ENCODE data around the gene CYP46A1. TPM values are rescaled to one million over a fixed set of nuclear protein-coding genes. Genes with fewer than 3 reads are reported as not detected.

Gene CYP46A1
- total RNA-seq, 1 experiment from 2014 or later: 0.59 TPM

DNA sequence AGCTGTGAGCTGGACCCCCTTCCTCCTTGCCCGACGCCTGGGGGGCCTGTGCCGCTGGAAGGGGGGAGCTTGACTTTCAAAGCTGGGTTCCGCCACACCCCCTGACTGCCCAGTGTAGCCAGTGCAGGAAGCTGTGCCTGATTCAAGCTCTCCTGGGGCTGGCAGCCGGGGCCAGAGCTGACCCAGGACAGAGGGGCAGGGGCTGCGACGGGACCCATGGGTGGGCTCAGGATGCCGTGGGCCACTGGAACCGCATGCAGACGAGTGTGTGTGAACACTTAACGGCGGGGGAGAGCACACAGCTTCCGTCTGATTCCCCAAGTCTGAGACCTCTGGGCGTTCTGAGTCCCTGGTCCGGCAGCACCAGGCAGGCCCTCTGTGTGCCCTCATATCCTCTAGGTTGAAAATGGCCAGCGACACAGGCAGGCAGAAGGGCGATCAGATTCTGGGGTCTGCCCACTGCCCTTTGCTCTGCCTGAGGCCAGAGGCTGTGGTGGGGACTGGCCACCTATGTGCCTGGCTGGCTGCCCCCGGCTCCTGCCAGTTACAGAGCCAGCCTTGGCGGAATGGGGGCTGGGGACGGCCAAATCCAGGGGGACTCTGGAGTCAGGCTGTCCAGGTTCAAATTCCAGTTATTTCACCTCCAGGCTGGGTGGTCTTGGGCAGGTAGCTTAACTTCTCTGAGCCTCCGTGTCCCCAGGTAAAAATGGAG lies 54.0 kb downstream of the CYP46A1 start:
- Histone ChIP-seq H3K18ac (ENCODE audit: insufficient read length, low read depth, low read length) (no peak overlapping the region), H3K4me2 (ENCODE audit: insufficient read depth, insufficient read length, low read length) (no peak overlapping the region), H4K91ac (ENCODE audit: insufficient read length, low read depth, low read length) (no peak overlapping the region), H3K4me1 (ENCODE audit: insufficient read depth, low read length) (no peaks in the 10 kb centered on the region), H4K5ac (ENCODE audit: insufficient read length, low read depth, low read length) (no peak overlapping the region), H3K27me3 (ENCODE audit: insufficient read depth, low read length) (no peaks in the 10 kb centered on the region), H3K4ac (ENCODE audit: low read depth, low read length) (no peak overlapping the region), H3K56ac (ENCODE audit: insufficient read length, low read depth, low read length) (no peak overlapping the region), H3K23me2 (ENCODE audit: insufficient read length, low read depth, low read length, poor library complexity, severe bottlenecking) (no peaks in the 10 kb centered on the region), H3K9me3 (ENCODE audit: control insufficient read depth, low read depth, low read length) (no peaks in the 10 kb centered on the region), H2BK5ac (ENCODE audit: insufficient read length, low read length) (no peak overlapping the region), H2AK5ac (ENCODE audit: insufficient read length, low read length) (no peak overlapping the region), H2BK20ac (ENCODE audit: low read depth, low read length, poor library complexity, severe bottlenecking) (no peak overlapping the region), H3K79me2 (ENCODE audit: insufficient read depth, low read length) (no peaks in the 10 kb centered on the region), H2BK15ac (ENCODE audit: low read depth, low read length) (no peak overlapping the region), H3K27ac (ENCODE audit: insufficient read length, low read depth, low read length) (no peak overlapping the region), H3K14ac (ENCODE audit: insufficient read depth, low read length) (no peak overlapping the region), H2AFZ (ENCODE audit: low read length) (no peak overlapping the region), H3K79me1 (ENCODE audit: insufficient read depth, low read depth, low read length, poor library complexity, severe bottlenecking) (no peaks in the 10 kb centered on the region), H3T11ph (ENCODE audit: low read length) (no peak overlapping the region), H3K9ac (ENCODE audit: extremely low read depth, insufficient read length, low read length) (no peak overlapping the region), H4K20me1 (ENCODE audit: control insufficient read depth, insufficient read depth, insufficient read length) (no peaks in the 10 kb centered on the region), H2BK120ac (ENCODE audit: low read depth, low read length, poor library complexity, severe bottlenecking) (no peak overlapping the region), H2BK12ac (ENCODE audit: insufficient read length, low read depth, low read length) (no peak overlapping the region), H3K23ac (ENCODE audit: insufficient read length, low read depth, low read length) (no peak overlapping the region), H4K8ac (replicated peaks; ENCODE audit: insufficient read length, low read depth, low read length) (no peak overlapping the region)
- H3K36me3 Mint-ChIP-seq (ENCODE audit: insufficient read depth in 1 of 3, low read depth in 3 of 3): no peaks in the 10 kb centered on the region; a peak in 1 of 7 replicates
- DNase-seq: no peak
- no peak overlapping the region for H3K4me3 Mint-ChIP-seq
- no CpG with 5 or more reads among the region's 21 CpGs for WGBS (ENCODE audit: extremely low coverage, insufficient read length, low lambda C conversion rate)
- H3K27me3 Mint-ChIP-seq (ENCODE audit: low read depth): peaks cover 9% of the 10 kb centered on the region; the same call in 1 of the 2 replicates
- peaks cover 2 to 16% of the 10 kb centered on the region in 2 experiments; a peak in 2 of 4 replicates for H3K4me1 Mint-ChIP-seq
- H3K27ac Mint-ChIP-seq: no peak overlapping the region
- H3K9me3 Mint-ChIP-seq: no peaks in the 10 kb centered on the region; a peak in 1 of 5 replicates
- TF ChIP-seq, protein P1, sequence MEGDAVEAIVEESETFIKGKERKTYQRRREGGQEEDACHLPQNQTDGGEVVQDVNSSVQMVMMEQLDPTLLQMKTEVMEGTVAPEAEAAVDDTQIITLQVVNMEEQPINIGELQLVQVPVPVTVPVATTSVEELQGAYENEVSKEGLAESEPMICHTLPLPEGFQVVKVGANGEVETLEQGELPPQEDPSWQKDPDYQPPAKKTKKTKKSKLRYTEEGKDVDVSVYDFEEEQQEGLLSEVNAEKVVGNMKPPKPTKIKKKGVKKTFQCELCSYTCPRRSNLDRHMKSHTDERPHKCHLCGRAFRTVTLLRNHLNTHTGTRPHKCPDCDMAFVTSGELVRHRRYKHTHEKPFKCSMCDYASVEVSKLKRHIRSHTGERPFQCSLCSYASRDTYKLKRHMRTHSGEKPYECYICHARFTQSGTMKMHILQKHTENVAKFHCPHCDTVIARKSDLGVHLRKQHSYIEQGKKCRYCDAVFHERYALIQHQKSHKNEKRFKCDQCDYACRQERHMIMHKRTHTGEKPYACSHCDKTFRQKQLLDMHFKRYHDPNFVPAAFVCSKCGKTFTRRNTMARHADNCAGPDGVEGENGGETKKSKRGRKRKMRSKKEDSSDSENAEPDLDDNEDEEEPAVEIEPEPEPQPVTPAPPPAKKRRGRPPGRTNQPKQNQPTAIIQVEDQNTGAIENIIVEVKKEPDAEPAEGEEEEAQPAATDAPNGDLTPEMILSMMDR (conservative IDR thresholded peaks at IDR 0.05): no peak

Measured in H9 (cell line).